ENCODE data around the gene UNC45B.

DNA sequence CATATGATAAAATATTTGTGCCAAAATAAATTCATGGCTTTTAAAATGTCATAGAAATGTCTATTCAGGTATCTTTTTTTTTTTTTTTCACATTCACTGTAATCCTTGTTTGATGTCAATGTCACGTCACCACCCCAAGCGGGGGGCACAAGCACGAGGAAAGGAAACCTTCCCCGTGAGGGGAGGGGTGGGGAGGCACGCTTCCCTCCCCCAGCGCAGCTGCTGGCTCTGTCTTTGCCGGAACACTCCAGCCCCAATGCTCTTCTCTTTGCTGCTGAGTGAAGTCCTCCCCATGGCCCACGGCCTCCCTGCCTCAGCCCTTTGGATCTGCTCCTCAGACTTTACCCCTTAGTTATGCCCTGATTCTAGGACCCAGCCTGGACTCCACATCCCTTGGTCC, 45.1 kb downstream of the UNC45B start:
- TF ChIP-seq, protein P1, sequence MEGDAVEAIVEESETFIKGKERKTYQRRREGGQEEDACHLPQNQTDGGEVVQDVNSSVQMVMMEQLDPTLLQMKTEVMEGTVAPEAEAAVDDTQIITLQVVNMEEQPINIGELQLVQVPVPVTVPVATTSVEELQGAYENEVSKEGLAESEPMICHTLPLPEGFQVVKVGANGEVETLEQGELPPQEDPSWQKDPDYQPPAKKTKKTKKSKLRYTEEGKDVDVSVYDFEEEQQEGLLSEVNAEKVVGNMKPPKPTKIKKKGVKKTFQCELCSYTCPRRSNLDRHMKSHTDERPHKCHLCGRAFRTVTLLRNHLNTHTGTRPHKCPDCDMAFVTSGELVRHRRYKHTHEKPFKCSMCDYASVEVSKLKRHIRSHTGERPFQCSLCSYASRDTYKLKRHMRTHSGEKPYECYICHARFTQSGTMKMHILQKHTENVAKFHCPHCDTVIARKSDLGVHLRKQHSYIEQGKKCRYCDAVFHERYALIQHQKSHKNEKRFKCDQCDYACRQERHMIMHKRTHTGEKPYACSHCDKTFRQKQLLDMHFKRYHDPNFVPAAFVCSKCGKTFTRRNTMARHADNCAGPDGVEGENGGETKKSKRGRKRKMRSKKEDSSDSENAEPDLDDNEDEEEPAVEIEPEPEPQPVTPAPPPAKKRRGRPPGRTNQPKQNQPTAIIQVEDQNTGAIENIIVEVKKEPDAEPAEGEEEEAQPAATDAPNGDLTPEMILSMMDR (conservative IDR thresholded peaks at IDR 0.05 in 1 of 2, IDR thresholded peaks at IDR 0.05 in 1 of 2; ENCODE audit: extremely low read depth in 1 of 2, insufficient read depth in 1 of 2, low read depth in 1 of 2, low read length in 2 of 2), result no peak
- no peak for TF ChIP-seq EZH2 (IDR thresholded peaks at IDR 0.05; ENCODE audit: borderline replicate concordance, low read length)

Data from mammary epithelial cell (primary cell).